ENCODE results near the gene PIP4K2A. TPM values are rescaled to one million over a fixed set of nuclear protein-coding genes. Genes with fewer than 3 reads are reported as not detected.
A peak's percentile ranks its signal among the peaks of the same experiment; 100 is the strongest.

The PIP4K2A gene
- total and polyA plus RNA-seq, 2 of the 8 experiments (the other 6 are each of a cell fraction or from before 2014, with no cell fraction given): 19.0 to 60.9 TPM

DNA sequence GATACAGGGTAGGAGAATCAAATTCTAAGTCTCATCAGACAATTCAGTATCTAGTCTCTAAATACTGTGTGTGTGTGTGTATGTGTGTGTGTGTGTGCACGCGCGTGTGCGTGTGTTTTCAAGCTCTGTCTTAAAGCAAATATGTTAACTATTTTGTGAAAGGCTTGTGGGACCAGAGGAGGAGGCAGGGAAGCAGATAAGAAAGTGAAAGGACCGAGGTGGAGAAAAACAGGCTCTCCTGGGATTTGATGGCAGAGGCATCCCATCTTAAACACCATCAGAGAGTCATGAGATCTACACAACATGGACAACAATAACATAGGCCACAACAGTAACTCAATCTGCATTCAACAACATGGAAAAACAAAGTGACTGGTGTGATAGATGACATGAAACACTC is 67.1 kb downstream of the PIP4K2A start:
- Histone ChIP-seq H3K79me1 (ENCODE audit: low read depth, low read length) (peaks cover 9% of the 10 kb centered on the region), H4K20me1 (replicated peaks in 1 of 2; ENCODE audit: control insufficient read depth in 1 of 2, insufficient read depth in 2 of 2, low read length in 2 of 2) (peaks cover 0 to 2% of the 10 kb centered on the region in 2 experiments), H2BK120ac (replicated peaks; ENCODE audit: low read depth, low read length) (no peak overlapping the region), H3K9ac (replicated peaks in 1 of 4; ENCODE audit: extremely low read depth in 1 of 4, low read depth in 3 of 4, low read length in 3 of 4) (no peak overlapping the region), H2AFZ (ENCODE audit: low read length) (no peak overlapping the region), H3K23ac (ENCODE audit: insufficient read length) (no peak overlapping the region), H3K56ac (replicated peaks; ENCODE audit: insufficient read length, low read depth, low read length) (no peak overlapping the region), H2AK5ac (ENCODE audit: low read depth, low read length) (no peak overlapping the region), H3K14ac (ENCODE audit: insufficient read length) (no peak overlapping the region), H3K79me2 (ENCODE audit: control insufficient read depth in 1 of 2, insufficient read depth in 2 of 2, low read length in 2 of 2) (peaks cover 0 to 87% of the 10 kb centered on the region in 2 experiments; a peak in 2 of 4 replicates), H2BK12ac (ENCODE audit: low read depth, low read length) (no peak overlapping the region), H3K27me3 (replicated peaks in 1 of 4; ENCODE audit: control insufficient read depth in 3 of 4, extremely low read depth in 1 of 4, insufficient read depth in 3 of 4, low read length in 3 of 4) (no peaks in the 10 kb centered on the region), H4K91ac (replicated peaks; ENCODE audit: insufficient read length, low read length) (no peak overlapping the region), H3K9me3 (ENCODE audit: insufficient read depth in 2 of 2, low read depth in 1 of 2, low read length in 1 of 2) (no peaks in the 10 kb centered on the region), H3K4me3 (ENCODE audit: extremely low read depth in 1 of 4, insufficient read depth in 2 of 4, low read depth in 3 of 4, low read length in 4 of 4) (0 out of 8 replicates have a peak overlapping the region, but pooled peaks of 1 of the 4 experiments have one; percentile 3), H3K36me3 (ENCODE audit: control insufficient read depth in 2 of 4, insufficient read depth in 4 of 4, low read length in 3 of 4) (no peaks in the 10 kb centered on the region), H3K18ac (ENCODE audit: extremely low read depth, low read length) (no peak overlapping the region), H3K4me1 (replicated peaks in 1 of 4; ENCODE audit: control insufficient read depth in 3 of 4, insufficient read depth in 4 of 4, low read length in 3 of 4) (peaks cover 0 to 6% (median 4%) of the 10 kb centered on the region in 4 experiments; a peak in 3 of 7 replicates), H4K5ac (ENCODE audit: insufficient read length, low read depth, low read length) (no peak overlapping the region), H2BK20ac (ENCODE audit: low read length) (no peak overlapping the region), H2BK5ac (ENCODE audit: low read depth, low read length) (no peak overlapping the region), H4K8ac (ENCODE audit: extremely low read depth, insufficient read depth, low read length) (no peak overlapping the region), H3K23me2 (ENCODE audit: low read depth, low read length) (no peaks in the 10 kb centered on the region; the same call in 1 of the 2 replicates), H3K4me2 (ENCODE audit: insufficient read depth in 1 of 2, low read depth in 2 of 2, low read length in 2 of 2) (no peak overlapping the region), H2BK15ac (ENCODE audit: low read length) (no peak overlapping the region), H3K27ac (ENCODE audit: low read depth, low read length) (no peak overlapping the region), H3K4ac (replicated peaks; ENCODE audit: insufficient read length, low read depth, low read length) (no peak overlapping the region)
- WGBS, 2 experiments (ENCODE audit: extremely low coverage in 1 of 2, insufficient coverage in 1 of 2, insufficient read length in 1 of 2, insufficient replicate concordance in 2 of 2, low coverage in 1 of 2, low lambda C conversion rate in 2 of 2, missing lambda C conversion rate in 1 of 2): 90% methylated on average over 5 of the region's 5 CpGs; no CpG with 5 or more reads in 1 of the 2 experiments
- DNase-seq (ENCODE audit: low read depth in 1 of 2, low spot score in 2 of 2) (no peak), FAIRE-seq (no peak)
- ChIA-PET CTCF (ENCODE audit: partially characterized antibody) (no interaction called here), POLR2A (ENCODE audit: partially characterized antibody) (no interaction called here)
- TF ChIP-seq GABPA (IDR thresholded peaks at IDR 0.05; ENCODE audit: borderline replicate concordance, insufficient read depth, low read length) (no peak), POU5F1 (IDR thresholded peaks at IDR 0.05; ENCODE audit: low read depth, low read length) (no peak), POLR2A (IDR thresholded peaks at IDR 0.05; ENCODE audit: control extremely low read depth in 1 of 2, low read depth in 2 of 2, low read length in 2 of 2) (no peak), EZH2 (IDR thresholded peaks at IDR 0.05; ENCODE audit: low read depth, low read length, severe bottlenecking) (no peak), FOSL1 (IDR thresholded peaks at IDR 0.05; ENCODE audit: insufficient read depth, low read depth, low read length) (no peak), YY1 (IDR thresholded peaks at IDR 0.05; ENCODE audit: low read depth, low read length) (no peak), RBBP5 (IDR thresholded peaks at IDR 0.05; ENCODE audit: borderline replicate concordance, low read depth, low read length) (no peak)
- TF ChIP-seq, protein P1, sequence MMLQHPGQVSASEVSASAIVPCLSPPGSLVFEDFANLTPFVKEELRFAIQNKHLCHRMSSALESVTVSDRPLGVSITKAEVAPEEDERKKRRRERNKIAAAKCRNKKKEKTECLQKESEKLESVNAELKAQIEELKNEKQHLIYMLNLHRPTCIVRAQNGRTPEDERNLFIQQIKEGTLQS (IDR thresholded peaks at IDR 0.05; ENCODE audit: insufficient read depth, low read depth, low read length): no peak

Data from H1 (cell line).